IPS-18a (cell line): ENCODE results near the gene CAND2.

Source experiments
- H3K27ac ChIP-seq: one replicate; pipeline ENCODE4 v1.5.1; 2013; ENCODE audit warnings: low read length
- H3K27me3 ChIP-seq: one replicate; pipeline ENCODE4 v1.6.1; 2013; ENCODE audit warnings: mild to moderate bottlenecking, low read length; ENCODE audit not compliant: control insufficient read depth, insufficient read depth
- H3K36me3 ChIP-seq: one replicate; pipeline ENCODE4 v1.6.1; 2013; ENCODE audit warnings: low read depth, low read length; ENCODE audit not compliant: control insufficient read depth
- H3K4me1 ChIP-seq: one replicate; pipeline ENCODE4 v1.6.1; 2013; ENCODE audit warnings: low read depth, low read length; ENCODE audit not compliant: control insufficient read depth
- H3K4me3 ChIP-seq: one replicate; pipeline ENCODE4 v1.5.1; 2013; ENCODE audit warnings: low read length
- H3K9ac ChIP-seq: one replicate; pipeline ENCODE4 v1.6.1; 2013; ENCODE audit warnings: mild to moderate bottlenecking, low read length, moderate library complexity
- H3K9me3 ChIP-seq: one replicate; pipeline ENCODE4 v1.6.1; 2013; ENCODE audit warnings: low read depth, low read length; ENCODE audit not compliant: control insufficient read depth

CAND2 gene

DNA sequence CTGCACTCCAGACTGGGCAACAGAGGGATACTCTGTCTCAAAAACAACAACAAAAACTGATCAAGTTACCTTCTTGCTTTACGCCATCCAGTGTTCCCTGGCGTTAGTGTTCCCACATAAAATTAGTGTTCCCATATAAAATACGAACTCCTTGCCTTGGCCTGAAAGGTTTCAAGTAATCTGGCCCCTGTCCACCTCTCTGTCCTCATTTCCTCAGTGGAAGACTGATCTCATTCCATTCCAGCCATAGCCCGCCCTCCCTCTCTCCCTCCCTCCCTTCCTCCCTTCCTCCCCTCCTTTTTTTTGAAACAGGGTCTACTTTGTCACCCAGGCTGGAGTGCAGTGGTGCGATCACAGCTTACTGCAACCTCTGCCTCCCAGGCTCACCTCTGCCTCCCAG is 2.8 kb upstream of the CAND2 start:
- Histone ChIP-seq H3K9me3 (no peaks in the 10 kb centered on the region), H3K27ac (no peak overlapping the region), H3K4me3 (no peak overlapping the region), H3K36me3 (no peaks in the 10 kb centered on the region), H3K9ac (no peak overlapping the region), H3K27me3 (no peaks in the 10 kb centered on the region), H3K4me1 (no peaks in the 10 kb centered on the region)

DNA sequence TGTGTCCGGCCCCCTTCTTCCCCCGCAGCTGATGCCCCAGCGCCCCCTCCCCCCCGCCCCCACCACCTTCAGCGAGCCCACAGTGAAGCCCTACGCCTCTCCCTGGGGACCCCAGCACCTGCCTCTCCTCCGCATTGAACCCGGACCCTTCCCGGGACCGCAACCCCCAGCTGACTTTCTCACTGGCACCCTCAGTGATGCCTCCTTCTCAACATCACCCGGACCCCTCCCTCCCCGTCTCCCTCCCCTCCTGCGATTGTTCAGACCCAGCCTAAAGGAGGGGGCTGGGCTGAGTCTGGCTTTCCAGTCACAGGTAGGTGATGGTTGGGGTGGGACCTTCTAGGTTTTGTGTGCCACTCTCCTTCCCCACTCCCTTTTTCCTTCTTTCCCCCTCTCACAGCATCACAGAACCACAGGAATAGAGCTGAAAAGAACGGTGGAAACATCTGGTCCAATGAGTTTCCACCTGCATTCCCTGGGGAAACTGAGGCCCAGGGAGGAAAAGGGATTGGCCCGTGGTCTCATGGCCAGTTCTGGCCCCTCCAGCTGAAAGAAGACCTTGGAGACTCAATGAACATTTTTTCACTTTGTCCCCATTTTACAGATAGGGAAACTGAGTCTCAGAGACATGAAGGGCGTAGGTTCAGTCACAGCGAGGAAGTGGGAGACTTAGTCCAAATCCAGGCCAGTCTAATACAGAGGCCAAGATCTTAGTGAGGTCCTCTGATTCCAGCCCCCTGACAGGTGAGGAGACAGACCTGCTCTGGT is 828 bp downstream of the CAND2 start:
- H3K9ac ChIP-seq: peak overlapping the region; percentile 71
- no peaks in the 10 kb centered on the region for H3K27me3 ChIP-seq
- peak overlapping the region; percentile 79 for H3K4me3 ChIP-seq
- H3K9me3 ChIP-seq: no peaks in the 10 kb centered on the region
- H3K36me3 ChIP-seq: no peaks in the 10 kb centered on the region
- no peak overlapping the region for H3K27ac ChIP-seq
- no peaks in the 10 kb centered on the region for H3K4me1 ChIP-seq

GRCh38 chr3:12797892-12798558 is 1.5 kb downstream of the CAND2 start:
- H3K27ac ChIP-seq: no peak overlapping the region
- no peak overlapping the region for H3K9ac ChIP-seq
- no peaks in the 10 kb centered on the region for H3K27me3 ChIP-seq
- H3K4me1 ChIP-seq: no peaks in the 10 kb centered on the region
- no peaks in the 10 kb centered on the region for H3K9me3 ChIP-seq
- H3K4me3 ChIP-seq: no peak overlapping the region
- no peaks in the 10 kb centered on the region for H3K36me3 ChIP-seq

- Histone ChIP-seq H3K36me3 (peaks cover 3% of the 10 kb centered on the region), H3K9me3 (no peaks in the 10 kb centered on the region), H3K9ac (no peak overlapping the region), H3K4me1 (no peaks in the 10 kb centered on the region), H3K27me3 (no peaks in the 10 kb centered on the region), H3K4me3 (no peak overlapping the region), H3K27ac (no peak overlapping the region)
Observed at GRCh38 chr3:12798559-12799179, 2.2 kb downstream of the CAND2 start.

GRCh38 chr3:12799525-12800440 is 3.3 kb downstream of the CAND2 start:
- Histone ChIP-seq H3K27ac (no peak overlapping the region), H3K9ac (no peak overlapping the region), H3K36me3 (peaks cover 3% of the 10 kb centered on the region)

DNA sequence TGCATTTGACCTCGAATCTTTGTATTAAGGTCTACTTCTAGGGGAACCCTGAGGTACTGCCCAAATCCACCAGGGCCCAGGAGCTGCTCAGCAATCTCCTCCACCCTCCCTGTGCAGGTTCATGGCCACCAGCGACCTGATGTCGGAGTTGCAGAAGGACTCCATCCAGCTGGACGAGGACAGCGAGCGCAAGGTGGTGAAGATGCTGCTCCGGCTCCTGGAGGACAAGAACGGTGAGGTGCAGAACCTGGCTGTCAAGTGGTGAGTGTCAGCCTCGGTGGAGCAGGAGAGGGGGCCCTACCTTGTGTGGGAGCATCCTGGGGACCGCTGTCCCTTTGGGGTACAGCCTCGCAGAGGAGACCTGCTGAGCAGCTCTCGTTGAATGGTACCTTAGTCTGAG is 6.9 kb downstream of the CAND2 start:
- Histone ChIP-seq H3K9ac (no peak overlapping the region), H3K4me1 (no peaks in the 10 kb centered on the region), H3K9me3 (no peaks in the 10 kb centered on the region), H3K27ac (no peak overlapping the region), H3K36me3 (peaks cover 3% of the 10 kb centered on the region), H3K27me3 (no peaks in the 10 kb centered on the region), H3K4me3 (no peak overlapping the region)

More at GRCh38 chr3:12799525-12800440, 3.3 kb downstream of the CAND2 start:
- Histone ChIP-seq H3K27me3 (no peaks in the 10 kb centered on the region), H3K9me3 (no peaks in the 10 kb centered on the region), H3K4me1 (no peaks in the 10 kb centered on the region), H3K4me3 (no peak overlapping the region)

- Histone ChIP-seq H3K4me1 (peaks cover 5% of the 10 kb centered on the region), H3K9me3 (no peaks in the 10 kb centered on the region), H3K36me3 (peaks cover 3% of the 10 kb centered on the region), H3K9ac (no peak overlapping the region), H3K4me3 (no peak overlapping the region), H3K27me3 (no peaks in the 10 kb centered on the region), H3K27ac (no peak overlapping the region)
Observed at GRCh38 chr3:12807066-12807465, 10.6 kb downstream of the CAND2 start.

GRCh38 chr3:12807601-12808359 is 11.3 kb downstream of the CAND2 start:
- no peaks in the 10 kb centered on the region for H3K27me3 ChIP-seq
- H3K36me3 ChIP-seq: peaks cover 3% of the 10 kb centered on the region
- H3K9ac ChIP-seq: no peak overlapping the region
- no peaks in the 10 kb centered on the region for H3K9me3 ChIP-seq
- peaks cover 5% of the 10 kb centered on the region for H3K4me1 ChIP-seq
- H3K27ac ChIP-seq: no peak overlapping the region
- H3K4me3 ChIP-seq: no peak overlapping the region

- H3K27me3 ChIP-seq: no peaks in the 10 kb centered on the region
- H3K9ac ChIP-seq: no peak overlapping the region
- no peaks in the 10 kb centered on the region for H3K9me3 ChIP-seq
- H3K4me1 ChIP-seq: peaks cover 5% of the 10 kb centered on the region
- peaks cover under 1% of the 10 kb centered on the region for H3K36me3 ChIP-seq
- H3K27ac ChIP-seq: no peak overlapping the region
- no peak overlapping the region for H3K4me3 ChIP-seq
Observed at GRCh38 chr3:12808587-12808986, 12.1 kb downstream of the CAND2 start.

- no peaks in the 10 kb centered on the region for H3K27me3 ChIP-seq
- H3K4me1 ChIP-seq: peaks cover 5% of the 10 kb centered on the region
- no peaks in the 10 kb centered on the region for H3K36me3 ChIP-seq
- H3K4me3 ChIP-seq: no peak overlapping the region
- no peak overlapping the region for H3K9ac ChIP-seq
- H3K9me3 ChIP-seq: no peaks in the 10 kb centered on the region
- H3K27ac ChIP-seq: no peak overlapping the region
Observed at GRCh38 chr3:12809001-12809400, 12.5 kb downstream of the CAND2 start.
